SW 1271 (cell line): ENCODE measurements around the gene INSYN1.
"Not testable (repeated sequence)": the region's sequence is repeated elsewhere in the genome, so short reads cannot be mapped to it uniquely, and the experiment has no call there.

Experiments
- DNase-seq, 2 experiments: peaks; one replicate each; lab custom pipeline; 2025; lab: John Stamatoyannopoulos, UW

Gene INSYN1

GRCh38 chr15:73753250-73754130 lies at the start of gene INSYN1:
Gene INSYN1, minus strand, starts transcription at chr15:73753351. Its CDS starts 2,221 bp downstream, at chr15:73751130.
- DNase-seq = no peak

GRCh38 chr15:73802431-73803041 lies 49.4 kb upstream of the INSYN1 start:
- no peak for DNase-seq

GRCh38 chr15:73800662-73801345 lies 47.7 kb upstream of the INSYN1 start:
- DNase-seq = peak in 1 of 2 experiments; percentile 22

- no peak for DNase-seq
These were observed 46.3 kb upstream of the INSYN1 start for GRCh38 chr15:73799466-73799865.

- no peak for DNase-seq
These were observed 44.4 kb upstream of the INSYN1 start for GRCh38 chr15:73797366-73798158.

GRCh38 chr15:73796331-73796831 lies 43.2 kb upstream of the INSYN1 start:
- no peak for DNase-seq

- peak in 1 of 2 experiments; percentile 37 for DNase-seq
These were observed 41.4 kb upstream of the INSYN1 start for GRCh38 chr15:73794443-73795133.

GRCh38 chr15:73792899-73793541 lies 39.9 kb upstream of the INSYN1 start:
- DNase-seq = not testable (repeated sequence)

- DNase-seq = no peak
These were observed 39.3 kb upstream of the INSYN1 start for GRCh38 chr15:73792415-73792814.

- DNase-seq = no peak
These were observed 36.5 kb upstream of the INSYN1 start for GRCh38 chr15:73789521-73790240.

GRCh38 chr15:73787621-73788020 lies 34.5 kb upstream of the INSYN1 start:
- no peak for DNase-seq

GRCh38 chr15:73786538-73786937 lies 33.4 kb upstream of the INSYN1 start:
- DNase-seq = no peak

GRCh38 chr15:73785256-73786014 lies 32.3 kb upstream of the INSYN1 start:
- not testable (repeated sequence) for DNase-seq

- no peak for DNase-seq
These were observed 31.1 kb upstream of the INSYN1 start for GRCh38 chr15:73784291-73784690.

GRCh38 chr15:73782344-73782959 lies 29.3 kb upstream of the INSYN1 start:
- no peak for DNase-seq

- DNase-seq = peak; percentile 29 to 32
These were observed 28.1 kb upstream of the INSYN1 start for GRCh38 chr15:73781038-73781925.

- DNase-seq = no peak
These were observed 26.8 kb upstream of the INSYN1 start for GRCh38 chr15:73779974-73780373.

- DNase-seq = no peak
These were observed 24.6 kb upstream of the INSYN1 start for GRCh38 chr15:73777741-73778140.
